ENCODE data around the gene CROCC2. TPM values are rescaled to one million over a fixed set of nuclear protein-coding genes. Genes with fewer than 3 reads are reported as not detected.

CROCC2 gene
- total RNA-seq, 1 donor from 2014 or later: not detected

DNA sequence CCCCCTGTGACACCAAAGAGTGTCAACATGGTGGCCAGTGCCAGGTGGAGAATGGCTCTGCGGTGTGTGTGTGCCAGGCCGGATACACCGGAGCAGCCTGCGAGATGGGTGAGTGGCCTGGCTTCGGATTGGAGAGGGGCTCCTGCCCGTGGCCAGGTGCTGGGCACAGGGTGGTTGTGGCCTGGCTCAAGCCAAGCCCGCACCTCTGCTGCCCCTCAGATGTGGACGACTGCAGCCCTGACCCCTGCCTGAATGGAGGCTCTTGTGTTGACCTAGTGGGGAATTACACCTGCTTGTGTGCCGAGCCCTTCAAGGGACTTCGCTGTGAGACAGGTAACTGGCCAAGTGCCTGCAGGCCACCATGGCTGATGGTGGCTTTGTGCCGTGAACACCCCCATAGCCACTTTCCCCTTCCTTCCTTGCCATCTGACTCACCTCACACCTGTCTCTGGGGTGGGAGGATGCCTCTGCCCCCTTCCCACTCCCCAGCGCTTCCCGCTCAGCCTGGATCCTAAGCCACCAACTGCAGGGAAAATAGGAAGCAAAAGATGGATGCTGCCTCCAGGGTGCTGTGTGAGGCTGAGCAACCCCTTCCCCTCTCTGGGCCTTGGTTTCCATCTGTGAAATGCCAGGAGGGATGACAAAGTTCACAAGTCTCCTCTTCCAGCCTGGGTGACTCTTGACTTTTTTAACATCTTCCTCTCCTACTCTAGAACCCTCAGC, 134.1 kb downstream of the CROCC2 start:
- DNase-seq (ENCODE audit: low read depth): no peak
- H3K4me3 ChIP-seq (ENCODE audit: low read depth, low read length): no peak overlapping the region
- TF ChIP-seq, protein P1, sequence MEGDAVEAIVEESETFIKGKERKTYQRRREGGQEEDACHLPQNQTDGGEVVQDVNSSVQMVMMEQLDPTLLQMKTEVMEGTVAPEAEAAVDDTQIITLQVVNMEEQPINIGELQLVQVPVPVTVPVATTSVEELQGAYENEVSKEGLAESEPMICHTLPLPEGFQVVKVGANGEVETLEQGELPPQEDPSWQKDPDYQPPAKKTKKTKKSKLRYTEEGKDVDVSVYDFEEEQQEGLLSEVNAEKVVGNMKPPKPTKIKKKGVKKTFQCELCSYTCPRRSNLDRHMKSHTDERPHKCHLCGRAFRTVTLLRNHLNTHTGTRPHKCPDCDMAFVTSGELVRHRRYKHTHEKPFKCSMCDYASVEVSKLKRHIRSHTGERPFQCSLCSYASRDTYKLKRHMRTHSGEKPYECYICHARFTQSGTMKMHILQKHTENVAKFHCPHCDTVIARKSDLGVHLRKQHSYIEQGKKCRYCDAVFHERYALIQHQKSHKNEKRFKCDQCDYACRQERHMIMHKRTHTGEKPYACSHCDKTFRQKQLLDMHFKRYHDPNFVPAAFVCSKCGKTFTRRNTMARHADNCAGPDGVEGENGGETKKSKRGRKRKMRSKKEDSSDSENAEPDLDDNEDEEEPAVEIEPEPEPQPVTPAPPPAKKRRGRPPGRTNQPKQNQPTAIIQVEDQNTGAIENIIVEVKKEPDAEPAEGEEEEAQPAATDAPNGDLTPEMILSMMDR (IDR thresholded peaks at IDR 0.05; ENCODE audit: insufficient read depth, low read length, poor library complexity, severe bottlenecking): no peak
- H3K27me3 ChIP-seq (ENCODE audit: control insufficient read depth, insufficient read depth, low read length): peaks cover 40% of the 10 kb centered on the region
- no peaks in the 10 kb centered on the region for H3K36me3 ChIP-seq (ENCODE audit: control insufficient read depth, insufficient read depth, low read length)

DNA sequence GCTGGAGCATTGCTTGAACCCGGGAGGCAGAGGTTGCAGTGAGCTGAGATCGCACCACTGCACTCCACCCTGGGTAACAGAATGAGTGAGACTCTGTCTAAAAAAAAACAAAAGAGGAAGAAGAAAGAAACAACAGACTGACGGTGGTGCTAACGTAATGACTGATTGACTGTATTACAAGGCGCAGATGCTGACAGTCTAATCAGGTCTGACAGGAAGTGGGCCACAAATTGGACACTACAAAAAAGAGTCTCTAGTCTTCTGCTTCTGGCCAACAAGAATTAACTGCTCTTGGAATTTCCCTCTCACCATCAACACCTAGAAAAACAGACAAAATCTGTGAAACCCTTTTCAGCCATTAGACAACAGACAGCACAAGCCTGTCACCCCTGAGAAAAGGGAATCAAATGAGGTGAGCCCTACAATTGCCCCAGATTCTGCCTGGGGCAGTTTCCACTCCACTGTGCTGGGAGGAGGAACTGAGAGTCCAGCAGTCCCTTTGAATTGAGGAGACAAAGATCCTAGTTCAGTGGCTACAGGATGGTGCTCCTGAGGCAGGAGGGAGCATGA, 135.5 kb downstream of the CROCC2 start:
- DNase-seq (ENCODE audit: low read depth): no peak
- Histone ChIP-seq H3K4me3 (ENCODE audit: low read depth, low read length) (no peak overlapping the region), H3K27me3 (ENCODE audit: control insufficient read depth, insufficient read depth, low read length) (peaks cover 31% of the 10 kb centered on the region), H3K36me3 (ENCODE audit: control insufficient read depth, insufficient read depth, low read length) (no peaks in the 10 kb centered on the region)
- TF ChIP-seq, protein P1 (IDR thresholded peaks at IDR 0.05; ENCODE audit: insufficient read depth, low read length, poor library complexity, severe bottlenecking): no peak

Other genes starting within 250 kb of the CROCC2 start
- gene AQP12B, start 223.5 kb upstream of the CROCC2 start, total RNA-seq: not detected in 2 replicates
- gene AQP12A, start 214.5 kb upstream of the CROCC2 start, total RNA-seq: not detected in 2 replicates
- gene KIF1A, start 86.1 kb upstream of the CROCC2 start, total RNA-seq: 178 and 203 TPM in 2 replicates
- gene AGXT, start 37.5 kb upstream of the CROCC2 start, total RNA-seq: 0.25 TPM in 1 of 2 replicates, not detected in the other
- gene MAB21L4, start 10.2 kb upstream of the CROCC2 start, total RNA-seq: 2.1 and 2.5 TPM in 2 replicates
- 2.2 and 5.1 TPM in 2 replicates for gene SNED1, start 92.3 kb downstream of the CROCC2 start, total RNA-seq
- 33.3 and 41.9 TPM in 2 replicates for gene MTERF4, start 196.0 kb downstream of the CROCC2 start, total RNA-seq
- 8.3 and 9.2 TPM in 2 replicates for gene PASK, start 243.1 kb downstream of the CROCC2 start, total RNA-seq
- 67.2 and 82.3 TPM in 2 replicates for gene PPP1R7, start 244.1 kb downstream of the CROCC2 start, total RNA-seq